GM19455 (cell line): ENCODE data around the gene CFAP126.
"Not testable (repeated sequence)": the region's sequence is repeated elsewhere in the genome, so short reads cannot be mapped to it uniquely, and the experiment has no call there.

Source experiments
- ATAC-seq: cut with Tn5 transposase; IDR thresholded peaks from one replicate; pipeline ENCODE4 v1.9.1; 2021; ENCODE audit not compliant: unreplicated experiment

Gene CFAP126

GRCh38 chr1:161367684-161368400 is at the start of gene CFAP126:
TSS of gene CFAP126 (minus strand) at chr1:161367876. CDS start at chr1:161367868, 8 bp downstream.
- peak; percentile 64 for ATAC-seq

GRCh38 chr1:161413050-161413449 is 45.4 kb upstream of the CFAP126 start:
- ATAC-seq, result not testable (repeated sequence)

- not testable (repeated sequence) for ATAC-seq
These were observed 42.9 kb upstream of the CFAP126 start for GRCh38 chr1:161410636-161410970.

GRCh38 chr1:161409848-161410635 is 42.4 kb upstream of the CFAP126 start:
- not testable (repeated sequence) for ATAC-seq

- ATAC-seq, result no peak
These were observed 40.9 kb upstream of the CFAP126 start for GRCh38 chr1:161408429-161409052.

GRCh38 chr1:161407451-161407985 is 39.8 kb upstream of the CFAP126 start:
- ATAC-seq, result no peak

- not testable (repeated sequence) for ATAC-seq
These were observed 38.9 kb upstream of the CFAP126 start for GRCh38 chr1:161406551-161406950.

GRCh38 chr1:161404051-161404597 is 36.4 kb upstream of the CFAP126 start:
- ATAC-seq, result no peak

- no peak for ATAC-seq
These were observed 34.8 kb upstream of the CFAP126 start for GRCh38 chr1:161402446-161402845.

GRCh38 chr1:161399257-161399998 is 31.8 kb upstream of the CFAP126 start:
- peak; percentile 76 for ATAC-seq

- peak; percentile 21 for ATAC-seq
These were observed 31.2 kb upstream of the CFAP126 start for GRCh38 chr1:161398900-161399256.

- not testable (repeated sequence) for ATAC-seq
These were observed 29.4 kb upstream of the CFAP126 start for GRCh38 chr1:161397038-161397437.

GRCh38 chr1:161393151-161393550 is 25.5 kb upstream of the CFAP126 start:
- ATAC-seq, result no peak

- ATAC-seq, result no peak
These were observed 23.9 kb upstream of the CFAP126 start for GRCh38 chr1:161391611-161392010.

GRCh38 chr1:161391136-161391535 is 23.5 kb upstream of the CFAP126 start:
- not testable (repeated sequence) for ATAC-seq

- peak; percentile 19 for ATAC-seq
These were observed 22.8 kb upstream of the CFAP126 start for GRCh38 chr1:161390559-161390858.

GRCh38 chr1:161389691-161390558 is 22.2 kb upstream of the CFAP126 start:
- ATAC-seq, result peak; percentile 63

- not testable (repeated sequence) for ATAC-seq
These were observed 21.5 kb upstream of the CFAP126 start for GRCh38 chr1:161389158-161389557.

- no peak for ATAC-seq
These were observed 21.0 kb upstream of the CFAP126 start for GRCh38 chr1:161388639-161389038.
